GM20000 (cell line): ENCODE data around the gene TMED4.
A peak's percentile ranks its signal among the peaks of the same experiment; 100 is the strongest.

Experiments
- DNase-seq: peaks from one replicate; pipeline ENCODE4 v3.0.0; 2012; ENCODE audit warnings: low spot score
- TF ChIP-seq, protein P1 (sequence below): IDR thresholded peaks from 2 replicates; pipeline ENCODE4 v1.5.1; 2012; ENCODE audit warnings: mild to moderate bottlenecking, control low read depth; ENCODE audit errors: extremely low read depth, missing control alignments

Gene TMED4

GRCh38 chr7:44590910-44591309 is 8.9 kb upstream of the TMED4 start:
- DNase-seq = no peak
- TF ChIP-seq, protein P1, sequence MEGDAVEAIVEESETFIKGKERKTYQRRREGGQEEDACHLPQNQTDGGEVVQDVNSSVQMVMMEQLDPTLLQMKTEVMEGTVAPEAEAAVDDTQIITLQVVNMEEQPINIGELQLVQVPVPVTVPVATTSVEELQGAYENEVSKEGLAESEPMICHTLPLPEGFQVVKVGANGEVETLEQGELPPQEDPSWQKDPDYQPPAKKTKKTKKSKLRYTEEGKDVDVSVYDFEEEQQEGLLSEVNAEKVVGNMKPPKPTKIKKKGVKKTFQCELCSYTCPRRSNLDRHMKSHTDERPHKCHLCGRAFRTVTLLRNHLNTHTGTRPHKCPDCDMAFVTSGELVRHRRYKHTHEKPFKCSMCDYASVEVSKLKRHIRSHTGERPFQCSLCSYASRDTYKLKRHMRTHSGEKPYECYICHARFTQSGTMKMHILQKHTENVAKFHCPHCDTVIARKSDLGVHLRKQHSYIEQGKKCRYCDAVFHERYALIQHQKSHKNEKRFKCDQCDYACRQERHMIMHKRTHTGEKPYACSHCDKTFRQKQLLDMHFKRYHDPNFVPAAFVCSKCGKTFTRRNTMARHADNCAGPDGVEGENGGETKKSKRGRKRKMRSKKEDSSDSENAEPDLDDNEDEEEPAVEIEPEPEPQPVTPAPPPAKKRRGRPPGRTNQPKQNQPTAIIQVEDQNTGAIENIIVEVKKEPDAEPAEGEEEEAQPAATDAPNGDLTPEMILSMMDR = no peak

GRCh38 chr7:44587843-44588711 is 6.0 kb upstream of the TMED4 start:
- peak; percentile 22 for DNase-seq
- TF ChIP-seq, protein P1 = peak; percentile 56

DNA sequence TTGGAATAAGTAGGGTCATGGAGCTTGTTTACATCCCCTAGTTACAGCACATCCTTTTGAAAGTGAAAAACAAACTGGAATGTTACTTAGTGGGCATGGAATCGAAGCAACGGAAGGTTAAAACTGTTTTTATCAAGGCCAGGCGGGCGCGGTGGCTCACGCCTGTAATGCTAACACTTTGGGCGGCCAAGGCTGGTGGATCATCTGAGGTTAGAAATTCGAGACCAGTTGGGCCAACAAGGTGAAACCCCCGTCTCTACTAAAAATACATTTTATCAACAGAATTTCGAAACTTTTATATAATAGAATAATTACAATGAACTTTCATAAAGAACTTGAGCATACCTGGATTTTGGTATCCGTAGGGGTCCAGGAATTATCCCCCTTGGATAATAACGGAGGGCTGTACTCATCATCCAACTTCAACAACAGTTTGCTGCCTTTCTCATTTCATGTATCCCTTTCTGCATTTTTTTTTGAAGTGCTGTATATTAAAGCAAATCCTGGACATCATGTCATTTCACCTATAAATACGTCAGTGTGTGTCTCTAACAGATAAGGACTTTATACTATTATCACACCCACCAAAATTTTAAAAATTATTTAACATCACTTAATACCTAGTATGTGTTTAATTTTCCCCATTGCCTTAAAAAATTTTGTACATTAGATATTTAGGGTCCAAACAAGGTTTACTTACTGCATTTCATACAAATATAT is 1.3 kb upstream of the TMED4 start:
- TF ChIP-seq, protein P1 = no peak
- no peak for DNase-seq

DNA sequence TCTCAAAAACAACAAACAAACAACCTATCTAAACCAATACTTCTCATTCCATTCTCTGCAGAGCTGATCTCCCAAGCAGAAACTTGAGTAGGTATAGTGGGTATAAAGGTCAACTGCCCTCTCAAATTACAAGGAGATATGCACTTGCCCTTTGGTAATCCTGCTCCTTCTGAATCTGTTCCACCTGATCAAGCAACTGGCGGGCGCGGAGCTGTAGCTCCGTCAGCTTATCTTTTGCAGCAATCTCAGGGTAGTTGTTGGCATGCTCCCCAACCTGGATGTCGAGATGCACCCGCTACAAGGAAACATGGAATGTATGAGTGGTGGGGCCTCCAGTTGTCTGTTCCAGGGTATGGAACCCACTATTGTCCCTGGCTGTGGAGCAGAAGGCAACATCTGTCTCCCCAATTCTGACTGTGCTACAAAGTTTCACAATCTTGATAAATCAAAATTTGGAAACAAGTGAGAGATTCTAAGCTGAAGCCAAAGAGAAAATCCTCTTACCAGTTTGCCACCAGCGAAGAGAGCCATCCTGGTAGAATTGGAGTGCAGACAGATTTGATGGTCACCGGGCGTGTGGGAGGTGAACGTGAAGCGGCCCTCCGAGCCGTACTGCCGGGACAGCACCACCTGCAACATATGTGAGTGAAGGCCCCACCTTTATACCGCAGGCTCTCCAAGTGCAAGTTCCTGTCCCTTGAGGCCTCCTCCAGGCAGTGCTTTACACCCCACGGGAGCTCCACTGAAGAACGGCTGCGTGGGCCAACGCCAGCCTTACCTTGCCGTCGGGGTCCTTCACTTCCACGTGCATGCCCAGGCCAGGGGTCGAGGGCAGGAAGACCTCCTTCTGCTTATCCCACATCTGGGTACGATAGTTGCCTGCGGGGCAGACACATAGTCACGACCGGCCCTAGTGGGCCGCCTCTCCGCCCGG is 819 bp downstream of the TMED4 start:
- peak; percentile 50 for DNase-seq
- TF ChIP-seq, protein P1 = no peak

- no peak for DNase-seq
Measured at GRCh38 chr7:44576228-44576627, 5.8 kb downstream of the TMED4 start.

GRCh38 chr7:44575054-44575453 is 7.0 kb downstream of the TMED4 start:
- DNase-seq = no peak
- TF ChIP-seq, protein P1 = no peak

More at GRCh38 chr7:44576228-44576627, 5.8 kb downstream of the TMED4 start:
- TF ChIP-seq, protein P1 = no peak
